Loucy (cell line): Measurements from ENCODE around the gene PNLIPRP2.

Experiments
- H2AFZ ChIP-seq: fragments of 200-600 bp; sonication (generic); 2 replicates; pipeline ENCODE4 v1.6.0; 2016; ENCODE audit warnings: antibody characterized with exemption, mild to moderate bottlenecking, low read length, moderate library complexity
- H3F3A ChIP-seq: fragments of 200-600 bp; 2 replicates; pipeline ENCODE4 v1.6.0; 2016; ENCODE audit warnings: antibody characterized with exemption, low read depth, mild to moderate bottlenecking
- H3K27me3 ChIP-seq: fragments of 200-600 bp; sonication (generic); 2 replicates; pipeline ENCODE4 v1.6.1; 2014; ENCODE audit warnings: low read length, mild to moderate bottlenecking; ENCODE audit not compliant: insufficient read depth, poor library complexity, severe bottlenecking
- H3K36me3 ChIP-seq: fragments of 200-600 bp; sonication (generic); 2 replicates; pipeline ENCODE4 v1.6.1; 2016; ENCODE audit warnings: low read length; ENCODE audit not compliant: insufficient read depth
- H3K4me1 ChIP-seq: fragments of 200-600 bp; sonication (generic); 2 replicates; pipeline ENCODE4 v1.5.1; 2014; ENCODE audit warnings: low read length, mild to moderate bottlenecking; ENCODE audit not compliant: insufficient read depth, poor library complexity, severe bottlenecking
- H3K4me2 ChIP-seq: fragments of 200-600 bp; sonication (generic); 2 replicates; pipeline ENCODE4 v1.6.0; 2014; ENCODE audit warnings: antibody characterized with exemption, low read length, low read depth, mild to moderate bottlenecking; ENCODE audit not compliant: poor library complexity, severe bottlenecking
- H3K4me3 ChIP-seq: fragments of 200-600 bp; sonication (generic); 2 replicates; pipeline ENCODE4 v1.5.1; 2014; ENCODE audit warnings: low read length, mild to moderate bottlenecking, mixed read lengths; ENCODE audit not compliant: poor library complexity, severe bottlenecking
- H3K79me2 ChIP-seq: fragments of 200-600 bp; sonication (generic); 2 replicates; pipeline ENCODE4 v1.6.1; 2014; ENCODE audit warnings: low read length; ENCODE audit not compliant: insufficient read depth
- H3K9ac ChIP-seq: fragments of 200-600 bp; sonication (generic); 2 replicates; pipeline ENCODE4 v1.6.0; 2014; ENCODE audit warnings: mild to moderate bottlenecking, low read depth, low read length, moderate library complexity; ENCODE audit not compliant: poor library complexity, severe bottlenecking
- H3K9me2 ChIP-seq: fragments of 200-600 bp; sonication (generic); replicated peaks from 2 replicates; pipeline ENCODE4 v1.6.1; 2016; ENCODE audit warnings: low read depth, low read length, mixed read lengths
- H3K9me3 ChIP-seq: fragments of 200-600 bp; sonication (generic); 2 replicates; pipeline ENCODE4 v1.6.1; 2014; ENCODE audit warnings: mild to moderate bottlenecking, antibody characterized with exemption, low read length, low read depth; ENCODE audit not compliant: insufficient read depth
- H4K20me1 ChIP-seq: fragments of 200-600 bp; sonication (generic); 2 replicates; pipeline ENCODE4 v1.6.0; 2014; ENCODE audit warnings: antibody characterized with exemption, low read length, mild to moderate bottlenecking; ENCODE audit not compliant: insufficient read depth, poor library complexity, severe bottlenecking
- CTCF ChIP-seq: fragments of 200-600 bp; sonication (generic); conservative IDR thresholded peaks from 2 replicates; pipeline ENCODE4 v1.5.1; 2014; ENCODE audit warnings: mild to moderate bottlenecking, antibody characterized with exemption, low read length
- EZH2phosphoT487 ChIP-seq: fragments of 200-600 bp; IDR thresholded peaks from 2 replicates; pipeline ENCODE4 v1.6.1; 2018; ENCODE audit warnings: antibody characterized with exemption, mild to moderate bottlenecking, moderate library complexity, borderline replicate concordance

Gene PNLIPRP2

GRCh38 chr10:116612107-116612769 lies 8.5 kb upstream of the PNLIPRP2 start:
- no peak for TF ChIP-seq EZH2phosphoT487
- no peak for TF ChIP-seq CTCF
- no peaks in the 10 kb centered on the region for H3F3A ChIP-seq

GRCh38 chr10:116613471-116613870 lies 7.3 kb upstream of the PNLIPRP2 start:
- Histone ChIP-seq H3K36me3 (no peaks in the 10 kb centered on the region), H3K9ac (no peak overlapping the region), H4K20me1 (no peaks in the 10 kb centered on the region), H3K9me2 (no peaks in the 10 kb centered on the region), H3K4me3 (no peak overlapping the region), H3K79me2 (no peaks in the 10 kb centered on the region), H3K9me3 (no peaks in the 10 kb centered on the region), H3F3A (no peaks in the 10 kb centered on the region), H2AFZ (no peak overlapping the region), H3K27me3 (no peaks in the 10 kb centered on the region), H3K4me2 (no peak overlapping the region), H3K4me1 (no peaks in the 10 kb centered on the region)
- TF ChIP-seq EZH2phosphoT487 (no peak), CTCF (no peak)

More at GRCh38 chr10:116612107-116612769, 8.5 kb upstream of the PNLIPRP2 start:
- no peak overlapping the region for H3K9ac ChIP-seq
- H4K20me1 ChIP-seq: no peaks in the 10 kb centered on the region
- H3K4me2 ChIP-seq: no peak overlapping the region
- no peaks in the 10 kb centered on the region for H3K27me3 ChIP-seq
- no peaks in the 10 kb centered on the region for H3K9me3 ChIP-seq
- no peaks in the 10 kb centered on the region for H3K36me3 ChIP-seq
- H3K4me3 ChIP-seq: no peak overlapping the region
- H3K79me2 ChIP-seq: no peaks in the 10 kb centered on the region
- H3K4me1 ChIP-seq: no peaks in the 10 kb centered on the region
- H3K9me2 ChIP-seq: no peaks in the 10 kb centered on the region
- H2AFZ ChIP-seq: no peak overlapping the region

DNA sequence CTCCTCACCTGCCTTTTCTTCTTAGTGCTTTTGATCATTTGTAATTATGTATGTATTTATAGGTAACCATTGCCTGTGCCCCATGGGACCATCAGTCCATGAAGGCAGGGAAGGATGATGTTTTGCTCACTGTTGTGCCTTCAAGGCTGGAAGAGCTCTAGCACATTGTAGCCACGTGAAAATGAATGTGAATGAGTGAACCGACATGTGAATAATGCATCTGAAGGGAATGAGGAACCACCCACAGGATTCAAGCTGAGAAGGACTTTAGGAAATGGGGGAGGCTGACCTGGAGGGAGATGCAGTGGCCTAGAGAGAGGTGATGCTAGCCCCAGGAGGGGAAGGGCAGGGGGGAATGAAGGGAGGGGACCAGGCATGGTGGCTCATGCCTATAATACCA lies 6.0 kb upstream of the PNLIPRP2 start:
- TF ChIP-seq CTCF: no peak
- TF ChIP-seq EZH2phosphoT487: no peak
- H3K4me3 ChIP-seq: no peak overlapping the region
- H3K4me2 ChIP-seq: no peak overlapping the region
- no peaks in the 10 kb centered on the region for H3K4me1 ChIP-seq
- H3K9ac ChIP-seq: no peak overlapping the region
- H3K27me3 ChIP-seq: no peaks in the 10 kb centered on the region
- no peak overlapping the region for H2AFZ ChIP-seq
- no peaks in the 10 kb centered on the region for H3K79me2 ChIP-seq
- no peaks in the 10 kb centered on the region for H4K20me1 ChIP-seq
- no peaks in the 10 kb centered on the region for H3K9me3 ChIP-seq
- no peaks in the 10 kb centered on the region for H3F3A ChIP-seq
- H3K9me2 ChIP-seq: no peaks in the 10 kb centered on the region
- no peaks in the 10 kb centered on the region for H3K36me3 ChIP-seq
